Measurements from ENCODE around the gene SLC5A9. TPM values are rescaled to one million over a fixed set of nuclear protein-coding genes. Genes with fewer than 3 reads are reported as not detected.

The SLC5A9 gene
- total and polyA plus RNA-seq, 10 of the 15 experiments (the other 5 are each of a cell fraction or from before 2014, with no cell fraction given), result 0.03 TPM; not detected in 9

- no peak for TF ChIP-seq ZBTB33 (IDR thresholded peaks at IDR 0.05)
- TF ChIP-seq TAF1 (IDR thresholded peaks at IDR 0.05; ENCODE audit: borderline replicate concordance, low read depth, low read length), result no peak
- TF ChIP-seq ZNF384 (IDR thresholded peaks at IDR 0.05; ENCODE audit: borderline replicate concordance, low read depth, low read length), result no peak
Measured at GRCh38 chr1:48205522-48205921, 17.0 kb upstream of the SLC5A9 start (continued).

GRCh38 chr1:48206371-48206770 lies 16.1 kb upstream of the SLC5A9 start:
- TF ChIP-seq BCL11A (IDR thresholded peaks at IDR 0.05; ENCODE audit: low read depth, low read length), result no peak
- TF ChIP-seq IRF3 (IDR thresholded peaks at IDR 0.05), result no peak
- TF ChIP-seq RELA (IDR thresholded peaks at IDR 0.05; ENCODE audit: borderline replicate concordance, partially characterized antibody), result no peak
- no peak for TF ChIP-seq SRF (IDR thresholded peaks at IDR 0.05; ENCODE audit: low read depth in 2 of 2, low read length in 2 of 2)
- H3K4me3 ChIP-seq, result no peak overlapping the region
- CTCF ChIA-PET, result interaction anchor here (1.1 to 8.4 kb wide), 2 partner anchors 47 to 95 kb away, joined by 3 to 100 read pairs; no protein-coding TSS in a partner anchor

More at GRCh38 chr1:48206371-48206770, 16.1 kb upstream of the SLC5A9 start:
- 55% methylated on average over 5 of the region's 5 CpGs for WGBS (ENCODE audit: insufficient coverage, insufficient replicate concordance, low lambda C conversion rate, missing lambda C conversion rate)
- in situ Hi-C loops (cut with MboI), result no loop called here
- ChIA-PET SMC1A (ENCODE audit: uncharacterized antibody, unreplicated experiment) (interaction anchor here (2.1 kb wide), 1 partner anchor 97 kb away, joined by 5 read pairs; no protein-coding TSS in a partner anchor), RAD21 (ENCODE audit: unreplicated experiment) (interaction anchor here (4.2 kb wide), 1 partner anchor 96 kb away, joined by 28 read pairs; no protein-coding TSS in a partner anchor), POLR2A (no interaction called here)
- H4K20me1 ChIP-seq (ENCODE audit: control insufficient read depth, insufficient read depth), result no peaks in the 10 kb centered on the region
- no peak overlapping the region for H2AFZ ChIP-seq (ENCODE audit: control insufficient read depth, low read depth, low read length)
- H3K4me2 ChIP-seq (ENCODE audit: control insufficient read depth, insufficient read depth), result no peak overlapping the region
- no peak overlapping the region for H3K9ac ChIP-seq (ENCODE audit: control insufficient read depth, insufficient read depth, low read length)
- no peaks in the 10 kb centered on the region for H3K27me3 ChIP-seq (replicated peaks in 1 of 2; ENCODE audit: control insufficient read depth in 2 of 2, insufficient read depth in 2 of 2, low read length in 1 of 2)
- H3K9me3 ChIP-seq (replicated peaks; ENCODE audit: control insufficient read depth, insufficient read depth, low read length), result no peaks in the 10 kb centered on the region
- BruUV-seq (replicated peaks), result no TSS peak
- no peak overlapping the region for H3K27ac ChIP-seq (ENCODE audit: control insufficient read depth, insufficient read depth)
- no peaks in the 10 kb centered on the region for H3K36me3 ChIP-seq (ENCODE audit: control insufficient read depth in 2 of 2, insufficient read depth in 2 of 2, low read length in 1 of 2)
- FAIRE-seq, result no peak
- H3K4me1 ChIP-seq (ENCODE audit: control insufficient read depth, insufficient read depth, low read length), result no peaks in the 10 kb centered on the region
- ATAC-seq, result no peak
- DNase-seq (ENCODE audit: low read depth, low spot score), result no peak
- intact Hi-C loops (cut with micrococcal nuclease; ENCODE audit: unreplicated experiment), result no loop called here
- no peaks in the 10 kb centered on the region for H3K79me2 ChIP-seq (ENCODE audit: control insufficient read depth, insufficient read depth, low read length)
